Stimulated activated naive CD8-positive, alpha-beta T cell treated with anti-CD3 and anti-CD28 coated beads, Interleukin-15, amount 100 ng/mL, for 72 hours (primary cell): ENCODE results near the gene IGFBP3.

Experiments
- ATAC-seq: fragments of 150-1000 bp; cut with Tn5 transposase; 2 replicates; pipeline ENCODE4 v1.10.0; 2021; ENCODE audit warnings: mild to moderate bottlenecking, moderate library complexity
- DNase-seq, 2 donors: peaks; one replicate each; pipeline ENCODE4 v3.0.0; 2021 to 2022
- H3K27ac Mint-ChIP-seq, 2 donors: one replicate each; pipeline ENCODE4 v1.8.0; 2022; ENCODE audit warnings: mild to moderate bottlenecking in 2 of 2, mixed read lengths in 2 of 2, moderate library complexity in 2 of 2
- H3K27me3 Mint-ChIP-seq: one replicate; pipeline ENCODE4 v1.8.0; 2022; ENCODE audit warnings: mixed read lengths
- H3K4me1 Mint-ChIP-seq: one replicate; pipeline ENCODE4 v1.8.0; 2022; ENCODE audit warnings: mild to moderate bottlenecking, mixed read lengths
- H3K4me3 Mint-ChIP-seq, 2 donors: one replicate each; pipeline ENCODE4 v1.8.0; 2022; ENCODE audit warnings: mild to moderate bottlenecking in 2 of 2, mixed read lengths in 2 of 2, moderate library complexity in 1 of 2
- H3K9me3 Mint-ChIP-seq, 2 donors: one replicate each; pipeline ENCODE4 v1.8.0; 2022; ENCODE audit warnings: mixed read lengths in 2 of 2

The IGFBP3 gene

DNA sequence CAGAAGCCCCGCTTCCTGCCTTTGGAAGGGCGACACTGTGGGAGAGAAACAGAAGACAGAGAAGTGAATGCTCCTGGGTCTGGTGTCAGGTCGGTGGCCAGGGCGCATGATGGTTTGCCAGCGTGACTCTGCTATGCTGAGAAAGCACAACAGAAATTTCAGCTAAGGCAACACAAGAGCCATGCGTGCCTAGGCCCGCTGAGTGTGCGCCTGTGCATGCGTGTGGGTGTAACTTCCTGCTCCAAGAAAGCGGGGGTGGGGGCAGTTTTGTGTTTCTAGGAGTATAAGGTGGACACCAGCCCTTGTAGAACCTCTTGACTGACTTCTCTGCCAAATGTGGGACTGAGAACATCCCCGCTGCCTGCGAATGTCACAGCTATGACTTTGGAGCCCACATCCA lies 6.2 kb downstream of the IGFBP3 start:
- ATAC-seq, result no peak
- H3K4me3 Mint-ChIP-seq, result no peak overlapping the region

DNA sequence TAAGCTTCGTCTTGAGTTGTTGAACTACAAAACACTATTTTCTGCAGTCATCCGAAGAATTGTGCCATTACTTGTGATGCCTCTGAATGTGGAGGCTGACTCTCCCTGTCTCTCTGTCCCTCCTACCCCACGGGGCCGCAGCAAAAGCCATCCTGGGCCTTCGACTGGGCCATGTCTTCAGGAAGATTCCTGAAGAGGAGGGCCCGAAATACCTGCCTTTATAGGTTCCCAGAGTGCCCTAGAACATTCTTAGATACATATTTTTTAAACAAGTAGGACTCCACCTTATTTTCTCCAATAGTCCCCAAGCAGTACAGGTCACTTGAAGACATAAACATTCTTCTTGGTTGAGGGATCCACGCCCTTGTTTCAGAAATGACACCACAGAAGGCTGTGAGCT lies 8.1 kb downstream of the IGFBP3 start:
- Mint-ChIP-seq H3K4me1 (peaks cover 6% of the 10 kb centered on the region), H3K4me3 (no peak overlapping the region), H3K27ac (no peak overlapping the region), H3K27me3 (peaks cover 48% of the 10 kb centered on the region), H3K9me3 (peaks cover 0 to 6% of the 10 kb centered on the region in 2 donors)
- DNase-seq (no peak), ATAC-seq (no peak)

More for the DNA sequence above, 6.2 kb downstream of the IGFBP3 start:
- DNase-seq, result no peak
- Mint-ChIP-seq H3K27me3 (peaks cover 51% of the 10 kb centered on the region), H3K9me3 (no peaks in the 10 kb centered on the region), H3K4me1 (peaks cover 9% of the 10 kb centered on the region), H3K27ac (no peak overlapping the region)

DNA sequence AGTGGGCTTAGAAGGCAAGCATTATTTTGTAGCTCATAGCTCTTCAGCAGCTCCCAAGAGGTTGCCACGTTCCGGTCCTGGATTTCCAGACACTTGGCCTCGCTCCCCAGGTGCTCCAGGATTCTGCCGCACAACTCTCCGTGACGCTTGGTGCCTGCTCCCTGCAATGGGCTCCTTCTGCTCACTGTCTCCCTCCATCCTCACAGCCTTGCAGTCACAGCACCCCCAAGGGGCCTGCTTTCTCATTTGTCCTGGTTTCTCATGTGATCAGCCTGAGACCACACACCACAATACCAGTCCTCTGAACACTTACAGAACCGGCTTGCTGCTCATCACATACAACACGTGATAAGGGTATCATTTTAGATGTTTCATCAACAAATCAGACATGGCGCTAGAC lies 9.8 kb downstream of the IGFBP3 start:
- H3K9me3 Mint-ChIP-seq, result peaks cover 0 to 6% of the 10 kb centered on the region in 2 donors
- no peak overlapping the region for H3K27ac Mint-ChIP-seq
- ATAC-seq (no peak), DNase-seq (no peak)
- no peak overlapping the region for H3K4me3 Mint-ChIP-seq
- H3K4me1 Mint-ChIP-seq, result peaks cover 6% of the 10 kb centered on the region
- peaks cover 36% of the 10 kb centered on the region for H3K27me3 Mint-ChIP-seq

DNA sequence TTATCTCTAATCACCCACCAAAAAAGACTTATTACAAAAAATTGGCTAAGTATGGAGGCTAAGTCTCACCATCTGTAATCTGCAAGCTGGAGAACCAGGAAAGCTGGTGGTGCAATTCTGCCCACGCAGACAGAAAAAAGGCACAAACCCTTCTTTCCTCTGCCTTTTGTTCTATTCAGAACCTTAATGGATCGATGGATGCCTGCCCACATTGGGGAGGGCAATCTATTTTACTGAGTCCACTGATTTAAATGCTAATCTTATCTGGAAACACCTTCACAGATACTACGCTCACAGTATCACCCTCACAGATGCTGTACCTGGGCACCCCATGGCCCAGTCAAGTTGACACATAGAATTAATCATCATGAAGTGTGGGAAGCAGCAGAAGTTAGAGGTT lies 10.2 kb downstream of the IGFBP3 start:
- Mint-ChIP-seq H3K9me3 (peaks cover 0 to 6% of the 10 kb centered on the region in 2 donors), H3K4me3 (no peak overlapping the region), H3K4me1 (peaks cover 3% of the 10 kb centered on the region), H3K27me3 (peaks cover 32% of the 10 kb centered on the region), H3K27ac (no peak overlapping the region)
- DNase-seq (no peak), ATAC-seq (no peak)

DNA sequence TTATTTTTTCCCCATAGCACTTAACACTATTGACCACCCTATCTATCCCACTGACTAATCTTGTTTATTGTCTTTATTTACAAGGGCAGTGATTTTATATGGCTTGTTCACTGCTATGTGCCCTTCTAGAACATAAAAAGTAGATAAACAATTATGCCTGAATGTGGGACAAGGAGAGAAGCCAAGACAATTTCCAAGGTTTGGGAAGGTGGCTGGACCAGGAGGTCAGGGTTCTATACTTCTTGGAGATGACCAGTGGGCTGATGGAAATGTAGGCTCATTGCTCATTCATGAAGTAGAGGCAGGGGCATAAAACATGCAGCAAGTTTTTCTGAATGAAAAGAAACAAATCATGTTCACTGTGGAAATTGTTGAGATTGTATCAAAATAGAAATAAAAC lies 11.5 kb downstream of the IGFBP3 start:
- H3K9me3 Mint-ChIP-seq, result peaks cover 0 to 6% of the 10 kb centered on the region in 2 donors
- peaks cover 28% of the 10 kb centered on the region for H3K27me3 Mint-ChIP-seq
- no peak overlapping the region for H3K4me3 Mint-ChIP-seq
- H3K4me1 Mint-ChIP-seq, result no peaks in the 10 kb centered on the region
- DNase-seq, result no peak
- no peak for ATAC-seq
- H3K27ac Mint-ChIP-seq, result no peak overlapping the region

DNA sequence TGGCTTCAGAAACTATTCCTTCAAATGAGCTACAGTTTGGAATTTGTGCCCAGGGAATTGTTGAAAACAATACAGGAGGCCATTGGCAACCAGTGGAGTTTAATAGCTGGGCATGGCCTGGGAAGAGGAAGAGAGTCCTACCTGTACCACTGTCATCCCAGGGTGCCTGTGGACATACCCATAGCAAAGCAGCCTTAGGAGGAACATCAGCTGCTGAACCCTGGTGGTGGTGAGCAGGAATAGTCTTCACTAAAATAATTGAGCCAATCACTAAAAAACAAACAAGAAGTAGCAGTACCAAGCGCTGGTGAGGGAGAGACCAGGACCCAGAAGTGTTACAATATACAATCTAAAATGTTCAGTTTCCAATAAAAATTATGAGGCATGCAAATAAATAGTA lies 18.3 kb downstream of the IGFBP3 start:
- Mint-ChIP-seq H3K4me1 (no peaks in the 10 kb centered on the region), H3K4me3 (no peak overlapping the region), H3K27me3 (peaks cover 5% of the 10 kb centered on the region), H3K9me3 (peaks cover 6% of the 10 kb centered on the region in 2 donors), H3K27ac (no peak overlapping the region)
- DNase-seq (no peak), ATAC-seq (no peak)

DNA sequence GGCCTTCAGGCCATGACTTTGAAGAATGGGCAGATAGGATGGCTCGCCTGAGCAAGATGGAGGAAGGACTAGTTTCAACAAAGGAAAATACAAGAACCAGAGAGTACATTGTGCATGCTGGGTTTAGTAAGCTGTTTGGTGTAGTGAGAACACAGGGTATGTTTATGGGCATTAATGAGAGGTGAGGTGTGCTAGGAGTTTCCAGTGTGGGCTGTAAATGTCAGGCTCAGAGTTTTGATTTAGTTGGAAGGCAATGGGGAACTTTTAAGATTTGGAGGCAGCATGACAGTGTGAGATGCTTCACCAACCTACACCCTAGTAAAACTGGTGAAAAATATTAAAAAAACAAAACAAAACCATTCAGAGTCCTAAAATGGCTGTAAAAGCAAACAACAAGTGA lies 19.5 kb downstream of the IGFBP3 start:
- Mint-ChIP-seq H3K4me3 (no peak overlapping the region), H3K27me3 (peaks cover 6% of the 10 kb centered on the region), H3K4me1 (no peaks in the 10 kb centered on the region), H3K27ac (no peak overlapping the region), H3K9me3 (peaks cover 6% of the 10 kb centered on the region in 2 donors)
- no peak for DNase-seq
- ATAC-seq, result no peak

DNA sequence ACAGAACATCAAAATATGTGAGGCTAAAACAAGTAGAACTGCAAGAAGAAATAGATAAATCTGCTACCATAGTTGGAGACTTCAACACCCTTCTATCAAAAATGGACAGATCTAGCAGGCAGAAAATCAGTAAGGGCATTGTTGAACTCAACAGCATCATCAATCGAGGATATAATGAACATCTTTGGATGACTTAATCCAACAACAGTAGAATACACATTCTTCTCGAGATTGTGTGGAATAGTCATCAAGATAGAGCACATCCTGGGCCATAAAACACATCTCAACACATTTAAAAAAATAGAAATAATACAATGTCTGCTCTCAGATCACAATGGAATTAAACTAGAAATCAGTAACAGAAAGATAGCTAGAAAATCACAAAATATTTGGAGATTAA lies 22.9 kb downstream of the IGFBP3 start:
- H3K4me1 Mint-ChIP-seq, result no peaks in the 10 kb centered on the region
- no peak overlapping the region for H3K27ac Mint-ChIP-seq
- peaks cover 34% of the 10 kb centered on the region for H3K27me3 Mint-ChIP-seq
- ATAC-seq, result no peak
- peaks cover 6% of the 10 kb centered on the region in 2 donors for H3K9me3 Mint-ChIP-seq
- no peak overlapping the region for H3K4me3 Mint-ChIP-seq
- DNase-seq, result no peak

DNA sequence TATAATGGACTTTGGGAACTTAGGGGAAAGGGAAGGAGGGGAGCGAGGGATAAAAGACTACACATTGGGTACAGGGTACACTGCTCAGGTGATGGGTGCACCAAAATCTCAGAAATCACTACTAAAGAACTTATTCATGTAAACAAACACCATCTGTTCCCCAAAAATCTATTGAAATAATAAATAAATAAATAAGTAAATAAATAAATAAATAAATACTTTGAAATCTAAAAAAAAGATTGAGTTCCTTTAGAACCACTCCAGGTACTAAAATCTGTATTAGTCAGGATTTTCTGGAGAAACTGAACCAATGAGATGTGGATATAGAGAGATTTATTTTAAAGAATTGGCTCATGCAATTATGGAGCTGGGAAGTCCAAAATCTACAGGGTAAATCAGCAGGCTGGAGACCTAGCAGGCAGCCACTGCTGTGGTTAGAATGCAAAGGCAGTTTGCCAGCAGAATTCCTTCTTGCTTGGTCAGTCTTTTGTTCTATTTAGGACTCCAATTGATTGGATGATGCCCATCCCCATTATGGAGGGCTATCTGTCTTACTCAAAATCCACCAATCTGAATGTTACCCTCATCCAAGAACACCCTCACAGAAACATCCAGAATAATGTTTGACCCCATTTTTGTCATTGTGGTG lies 23.9 kb downstream of the IGFBP3 start:
- no peak for DNase-seq
- no peak overlapping the region for H3K4me3 Mint-ChIP-seq
- no peak overlapping the region for H3K27ac Mint-ChIP-seq
- H3K9me3 Mint-ChIP-seq, result no peaks in the 10 kb centered on the region
- ATAC-seq, result no peak
- H3K4me1 Mint-ChIP-seq, result no peaks in the 10 kb centered on the region
- H3K27me3 Mint-ChIP-seq, result peaks cover 41% of the 10 kb centered on the region

DNA sequence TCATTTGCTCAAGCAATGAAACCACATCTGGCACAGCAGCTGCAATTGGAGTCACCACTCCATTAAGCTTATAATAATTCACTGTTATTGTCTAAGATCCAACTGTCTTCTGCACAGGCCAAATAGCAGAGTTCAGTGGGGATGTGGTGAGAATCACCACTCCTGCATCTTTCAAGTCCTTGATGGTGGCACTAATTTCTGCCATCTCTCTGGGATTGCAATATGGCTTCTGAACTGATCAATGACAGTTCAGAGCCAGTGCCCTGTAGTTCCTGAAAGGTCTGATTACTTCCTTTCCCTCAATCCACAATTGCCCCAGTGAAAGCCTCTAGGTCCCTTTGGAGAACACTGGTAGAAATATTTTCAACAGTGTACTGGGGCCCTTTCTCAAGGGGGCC lies 26.4 kb downstream of the IGFBP3 start:
- Mint-ChIP-seq H3K4me1 (no peaks in the 10 kb centered on the region), H3K27ac (no peak overlapping the region), H3K9me3 (no peaks in the 10 kb centered on the region), H3K4me3 (no peak overlapping the region), H3K27me3 (peaks cover 66% of the 10 kb centered on the region)
- DNase-seq (no peak), ATAC-seq (no peak)

DNA sequence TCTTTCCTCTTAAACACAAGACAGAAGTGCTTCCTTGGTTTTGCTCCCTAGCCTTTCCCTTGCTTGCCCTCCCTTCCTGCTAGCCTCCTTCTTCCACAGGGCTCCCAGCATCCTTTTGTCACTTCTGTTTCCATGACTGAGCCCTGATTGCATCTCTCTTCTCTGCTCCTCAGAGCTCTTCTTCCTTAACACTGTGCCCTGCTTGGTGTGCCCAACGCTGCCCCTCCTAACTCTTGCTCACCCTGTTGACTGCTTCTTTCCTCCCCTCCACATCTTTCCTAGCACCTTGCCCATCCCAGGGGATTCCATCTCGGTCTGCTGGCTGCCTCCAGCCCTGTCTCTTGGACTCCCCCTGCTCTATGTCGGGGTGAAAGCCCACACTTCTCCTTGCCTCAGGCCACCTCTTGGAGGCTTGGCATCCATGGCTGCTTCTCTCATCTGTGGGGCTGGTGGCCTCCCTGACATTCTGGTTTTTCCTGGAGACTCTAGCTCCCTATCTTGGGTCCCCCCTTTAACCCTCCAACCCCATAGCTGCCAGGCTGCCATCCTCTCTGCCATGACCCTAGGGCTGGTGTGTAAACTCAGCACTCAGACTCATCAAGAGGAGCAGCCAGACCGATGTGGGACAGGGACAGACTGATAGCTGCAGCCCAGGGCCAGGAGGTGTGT lies 26.9 kb downstream of the IGFBP3 start:
- H3K4me3 Mint-ChIP-seq, result no peak overlapping the region
- no peak overlapping the region for H3K27ac Mint-ChIP-seq
- ATAC-seq (no peak), DNase-seq (no peak)
- H3K4me1 Mint-ChIP-seq, result no peaks in the 10 kb centered on the region
- H3K9me3 Mint-ChIP-seq, result no peaks in the 10 kb centered on the region
- H3K27me3 Mint-ChIP-seq, result peaks cover 71% of the 10 kb centered on the region

DNA sequence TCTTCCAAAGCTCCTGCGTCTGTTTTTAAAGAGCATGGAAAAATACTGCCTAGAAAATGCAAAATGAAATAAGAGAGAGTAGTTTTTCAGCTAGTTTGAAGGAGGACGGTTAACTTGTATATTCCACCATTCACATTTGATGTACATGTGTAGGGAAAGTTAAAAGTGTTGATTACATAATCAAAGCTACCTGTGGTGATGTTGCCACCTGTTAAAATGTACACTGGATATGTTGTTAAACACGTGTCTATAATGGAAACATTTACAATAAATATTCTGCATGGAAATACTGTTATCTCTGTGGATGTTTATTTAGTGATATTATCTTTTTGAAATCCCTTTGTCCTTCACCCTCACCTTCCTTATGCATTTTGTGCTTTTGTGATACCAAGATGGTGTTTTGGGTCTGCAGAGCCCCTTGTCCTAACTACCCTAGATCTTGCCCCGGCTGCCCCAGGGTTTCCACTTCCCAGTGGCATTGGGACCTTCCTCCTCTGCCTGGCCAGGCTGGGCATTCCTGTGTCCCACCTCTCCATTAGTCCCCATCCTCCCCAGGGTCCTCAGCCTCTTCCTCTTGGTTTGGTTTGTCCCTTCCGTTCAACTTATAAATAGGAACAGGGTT lies 27.6 kb downstream of the IGFBP3 start:
- Mint-ChIP-seq H3K9me3 (no peaks in the 10 kb centered on the region), H3K27me3 (peaks cover 78% of the 10 kb centered on the region), H3K27ac (no peak overlapping the region), H3K4me1 (peaks cover 2% of the 10 kb centered on the region), H3K4me3 (no peak overlapping the region)
- DNase-seq, result no peak
- ATAC-seq, result no peak

DNA sequence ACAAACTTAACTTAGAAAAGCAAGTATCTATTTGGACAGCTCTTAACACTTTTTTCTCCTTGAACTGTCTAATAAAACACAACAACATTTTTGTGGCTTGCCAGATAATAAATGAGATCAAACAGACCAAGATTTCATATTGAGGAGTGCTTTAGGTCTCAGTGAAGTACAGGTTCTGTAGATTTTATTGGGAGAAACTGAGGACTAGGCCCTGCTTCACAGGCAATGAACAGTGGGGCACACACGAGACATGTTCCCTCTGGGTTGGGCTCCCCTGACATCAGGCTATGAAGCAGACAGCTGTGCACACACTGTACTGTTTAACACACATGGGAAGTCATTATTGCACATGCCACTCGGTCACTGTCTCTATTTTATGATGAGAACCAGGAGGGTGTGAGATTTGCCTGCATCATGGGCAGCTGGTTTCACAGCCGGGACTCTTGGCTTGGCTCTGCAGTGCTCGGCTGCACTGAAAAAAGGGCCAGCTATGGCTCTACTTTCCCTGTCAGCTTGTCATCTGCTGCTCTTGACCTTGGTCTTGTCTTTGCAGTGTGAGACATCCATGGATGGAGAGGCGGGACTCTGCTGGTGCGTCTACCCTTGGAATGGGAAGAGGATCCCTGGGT lies 28.6 kb downstream of the IGFBP3 start:
- DNase-seq (no peak), ATAC-seq (no peak)
- no peak overlapping the region for H3K4me3 Mint-ChIP-seq
- peaks cover 6% of the 10 kb centered on the region for H3K4me1 Mint-ChIP-seq
- H3K9me3 Mint-ChIP-seq, result no peaks in the 10 kb centered on the region
- peaks cover 82% of the 10 kb centered on the region for H3K27me3 Mint-ChIP-seq
- no peak overlapping the region for H3K27ac Mint-ChIP-seq

DNA sequence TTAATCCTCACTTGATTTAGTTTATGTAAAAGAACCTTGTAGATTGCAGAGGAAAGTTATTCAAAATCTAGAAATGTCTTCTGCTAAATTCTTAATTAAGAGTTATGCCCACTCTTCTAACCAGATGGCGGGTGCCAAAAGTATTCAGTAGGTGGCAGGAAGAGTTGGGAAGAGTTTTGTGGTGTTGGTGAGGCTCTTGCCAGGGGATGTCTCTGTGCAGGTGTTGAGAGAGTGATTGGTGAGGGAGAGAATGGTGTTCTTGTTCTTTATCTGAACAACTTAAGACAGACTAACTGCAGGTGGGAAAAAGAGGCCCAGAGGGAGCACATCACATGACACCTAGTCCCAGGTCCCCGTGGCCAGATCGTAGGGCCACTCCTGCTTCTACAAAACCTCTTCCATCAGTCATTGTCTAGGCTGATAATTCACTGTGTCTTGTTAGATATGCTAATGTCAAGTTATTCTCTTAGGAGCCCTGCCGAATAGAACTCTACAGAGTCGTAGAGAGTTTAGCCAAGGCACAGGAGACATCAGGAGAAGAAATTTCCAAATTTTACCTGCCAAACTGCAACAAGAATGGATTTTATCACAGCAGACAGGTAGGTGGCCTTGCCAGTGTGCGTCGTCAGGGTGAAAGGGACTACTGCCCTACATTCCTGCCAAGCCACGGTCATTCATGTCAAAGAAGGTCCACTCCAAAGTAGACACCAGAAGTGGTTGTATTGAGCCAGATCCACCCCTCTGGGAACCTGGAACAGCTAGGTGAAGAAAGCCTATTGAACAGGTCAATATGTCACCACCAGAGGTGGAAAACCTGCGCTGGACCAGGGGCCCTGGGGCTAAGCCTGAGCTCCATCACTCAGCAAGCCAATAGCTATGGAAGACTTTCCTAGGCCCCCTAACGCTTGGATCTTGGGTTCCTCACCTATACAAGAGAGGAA lies 29.3 kb downstream of the IGFBP3 start:
- H3K27me3 Mint-ChIP-seq, result peaks cover 89% of the 10 kb centered on the region
- no peak overlapping the region for H3K27ac Mint-ChIP-seq
- H3K9me3 Mint-ChIP-seq, result no peaks in the 10 kb centered on the region
- ATAC-seq (no peak), DNase-seq (no peak)
- H3K4me1 Mint-ChIP-seq, result peaks cover 6% of the 10 kb centered on the region
- no peak overlapping the region for H3K4me3 Mint-ChIP-seq

DNA sequence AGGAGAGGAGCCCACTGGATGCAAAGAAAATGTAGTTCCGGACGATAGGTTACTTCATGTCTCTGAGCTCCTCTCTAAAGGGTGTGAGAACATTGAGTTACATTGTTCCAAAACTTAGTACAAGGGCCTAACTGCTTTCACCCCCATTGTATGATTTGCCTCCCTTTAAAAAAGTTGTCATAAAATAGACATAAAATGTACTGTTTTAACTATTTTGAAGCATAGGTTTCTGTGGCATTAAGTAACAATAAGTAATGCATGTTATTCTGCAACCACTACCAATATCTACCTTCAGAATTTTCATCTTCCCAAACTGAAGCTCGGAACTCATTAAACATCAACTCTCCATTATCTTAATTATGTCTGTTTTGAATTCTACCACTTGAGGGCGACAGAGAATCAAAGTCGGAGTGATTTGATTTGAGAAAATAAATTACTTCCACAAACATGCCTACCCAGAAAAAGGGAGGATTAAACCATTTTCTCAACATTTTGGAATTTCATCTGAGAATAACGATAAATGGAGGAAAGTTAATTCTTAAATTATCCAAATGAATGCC lies 30.1 kb downstream of the IGFBP3 start:
- Mint-ChIP-seq H3K27ac (no peak overlapping the region), H3K4me1 (peaks cover 6% of the 10 kb centered on the region), H3K4me3 (no peak overlapping the region), H3K27me3 (peaks cover 89% of the 10 kb centered on the region), H3K9me3 (no peaks in the 10 kb centered on the region)
- no peak for ATAC-seq
- DNase-seq, result no peak
